ENCODE data around the gene THBD.

DNA sequence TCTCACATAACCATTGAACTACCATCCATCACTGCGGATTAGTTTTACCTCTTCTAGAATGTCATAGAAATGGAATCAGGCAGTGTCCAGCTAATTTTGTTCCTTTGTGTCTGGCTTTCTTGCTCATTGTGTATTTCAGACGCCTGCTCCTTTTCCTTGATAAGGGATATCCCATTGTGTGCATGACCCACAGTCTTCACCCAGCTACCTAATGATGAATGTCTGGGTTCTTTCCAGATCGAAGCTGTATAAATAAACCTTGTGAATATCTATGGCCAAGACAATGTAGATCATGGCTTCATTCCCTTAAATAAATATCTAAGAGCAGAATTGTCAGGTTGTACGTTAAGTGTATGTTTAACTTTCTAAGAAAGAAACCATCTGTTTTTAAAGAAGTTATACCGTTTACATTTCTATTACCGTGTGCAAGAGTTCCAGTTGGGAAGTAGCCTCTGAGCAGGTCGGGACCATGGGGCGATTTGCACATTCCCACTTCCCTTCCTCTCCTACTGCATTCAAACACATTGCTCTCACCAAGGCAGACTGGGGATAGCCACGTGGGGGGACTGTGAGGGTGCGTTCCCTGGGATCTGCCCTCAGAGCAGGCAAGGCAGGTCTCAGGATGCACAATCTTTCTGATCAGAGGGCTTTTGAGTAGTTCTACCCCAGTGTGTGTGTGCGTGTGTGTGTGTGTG lies 23.6 kb upstream of the THBD start:
- TF ChIP-seq, protein P1, sequence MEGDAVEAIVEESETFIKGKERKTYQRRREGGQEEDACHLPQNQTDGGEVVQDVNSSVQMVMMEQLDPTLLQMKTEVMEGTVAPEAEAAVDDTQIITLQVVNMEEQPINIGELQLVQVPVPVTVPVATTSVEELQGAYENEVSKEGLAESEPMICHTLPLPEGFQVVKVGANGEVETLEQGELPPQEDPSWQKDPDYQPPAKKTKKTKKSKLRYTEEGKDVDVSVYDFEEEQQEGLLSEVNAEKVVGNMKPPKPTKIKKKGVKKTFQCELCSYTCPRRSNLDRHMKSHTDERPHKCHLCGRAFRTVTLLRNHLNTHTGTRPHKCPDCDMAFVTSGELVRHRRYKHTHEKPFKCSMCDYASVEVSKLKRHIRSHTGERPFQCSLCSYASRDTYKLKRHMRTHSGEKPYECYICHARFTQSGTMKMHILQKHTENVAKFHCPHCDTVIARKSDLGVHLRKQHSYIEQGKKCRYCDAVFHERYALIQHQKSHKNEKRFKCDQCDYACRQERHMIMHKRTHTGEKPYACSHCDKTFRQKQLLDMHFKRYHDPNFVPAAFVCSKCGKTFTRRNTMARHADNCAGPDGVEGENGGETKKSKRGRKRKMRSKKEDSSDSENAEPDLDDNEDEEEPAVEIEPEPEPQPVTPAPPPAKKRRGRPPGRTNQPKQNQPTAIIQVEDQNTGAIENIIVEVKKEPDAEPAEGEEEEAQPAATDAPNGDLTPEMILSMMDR (conservative IDR thresholded peaks at IDR 0.05; ENCODE audit: low read depth, low read length) = no peak
- TF ChIP-seq POLR2A (IDR thresholded peaks at IDR 0.05; ENCODE audit: low read depth, low read length) (no peak), MAFK (IDR thresholded peaks at IDR 0.05; ENCODE audit: low read depth, low read length) (no peak)
